WTC11 (cell line): Measurements from ENCODE around the gene SNX11. TPM values are rescaled to one million over a fixed set of nuclear protein-coding genes. Genes with fewer than 3 reads are reported as not detected.

Experiments
- ATAC-seq: fragments of 200-7000 bp; cut with Tn5 transposase; 2 replicates; pipeline ENCODE4 v1.10.0; 2021; ENCODE audit warnings: mild to moderate bottlenecking, moderate library complexity
- CTCF ChIA-PET: fragments of 300-600 bp; sonication (Branson Sonifier 250); formaldehyde crosslinking; loops from one replicate; lab custom pipeline; 2021; ENCODE audit warnings: antibody characterized with exemption; lab: Charles Lee
- POLR2A ChIA-PET: fragments of 350-600 bp; sonication (Branson Sonifier 250); formaldehyde crosslinking; loops from one replicate; lab custom pipeline; 2021; ENCODE audit warnings: antibody characterized with exemption; lab: Charles Lee
- DNase-seq: peaks from one replicate; pipeline ENCODE4 v3.0.0; 2021; ENCODE audit warnings: low spot score
- H3K27ac Mint-ChIP-seq: 2 replicates; pipeline ENCODE4 v1.8.0; 2021; ENCODE audit warnings: mixed read lengths
- H3K27me3 Mint-ChIP-seq: 2 replicates; pipeline ENCODE4 v1.8.0; 2021; ENCODE audit warnings: low read depth, mild to moderate bottlenecking, moderate library complexity, mixed read lengths
- H3K36me3 Mint-ChIP-seq: 2 replicates; pipeline ENCODE4 v1.8.0; 2021; ENCODE audit warnings: mixed read lengths
- H3K4me1 Mint-ChIP-seq: 2 replicates; pipeline ENCODE4 v1.8.0; 2022; ENCODE audit warnings: mixed read lengths
- H3K4me3 Mint-ChIP-seq: 2 replicates; pipeline ENCODE4 v1.8.0; 2021; ENCODE audit warnings: mild to moderate bottlenecking, moderate library complexity, mixed read lengths
- H3K9me3 Mint-ChIP-seq: 2 replicates; pipeline ENCODE4 v1.8.0; 2021; ENCODE audit warnings: mixed read lengths
- AFF4 ChIP-seq: sonication (generic); formaldehyde crosslinking; IDR thresholded peaks from 2 replicates; pipeline ENCODE4 v1.8.1; 2023; ENCODE audit warnings: mild to moderate bottlenecking, missing genetic modification reagents, borderline replicate concordance
- ARID4B ChIP-seq: sonication (generic); formaldehyde crosslinking; IDR thresholded peaks from 2 replicates; pipeline ENCODE4 v1.8.0; 2023; ENCODE audit warnings: missing genetic modification reagents, mild to moderate bottlenecking, borderline replicate concordance
- ATF3 ChIP-seq: sonication (generic); formaldehyde crosslinking; conservative IDR thresholded peaks from 2 replicates; pipeline ENCODE4 v1.8.1; 2022; ENCODE audit warnings: mild to moderate bottlenecking, missing genetic modification reagents
- CREM ChIP-seq: sonication (generic); formaldehyde crosslinking; IDR thresholded peaks from 2 replicates; pipeline ENCODE4 v1.8.1; 2022; ENCODE audit warnings: mild to moderate bottlenecking, missing genetic modification reagents, moderate library complexity
- E2F5 ChIP-seq: sonication (generic); formaldehyde crosslinking; IDR thresholded peaks from 2 replicates; pipeline ENCODE4 v1.8.1; 2022; ENCODE audit warnings: mild to moderate bottlenecking, moderate library complexity, missing genetic modification reagents
- FOXJ3 ChIP-seq: sonication (generic); formaldehyde crosslinking; IDR thresholded peaks from 2 replicates; pipeline ENCODE4 v1.9.0; 2021; ENCODE audit warnings: missing genetic modification reagents, mild to moderate bottlenecking, borderline replicate concordance
- GTF2I ChIP-seq: fragments of 250-450 bp; sonication (Bioruptor Pico); conservative IDR thresholded peaks from 2 replicates; pipeline ENCODE4 v1.4.0; 2021; ENCODE audit warnings: mild to moderate bottlenecking
- JAZF1 ChIP-seq: fragments of 250-450 bp; sonication (Bioruptor Pico); IDR thresholded peaks from 2 replicates; pipeline ENCODE4 v1.9.0; 2021; ENCODE audit warnings: moderate library complexity, mild to moderate bottlenecking, inconsistent platforms
- OVOL2 ChIP-seq: fragments of 250-450 bp; sonication (Bioruptor Pico); IDR thresholded peaks from 2 replicates; pipeline ENCODE4 v1.9.0; 2021; ENCODE audit warnings: mild to moderate bottlenecking, borderline replicate concordance
- RORB ChIP-seq: fragments of 250-450 bp; sonication (Bioruptor Pico); IDR thresholded peaks from 2 replicates; pipeline ENCODE4 v1.9.0; 2021; ENCODE audit warnings: mild to moderate bottlenecking
- SMAD3 ChIP-seq: sonication (generic); formaldehyde crosslinking; IDR thresholded peaks from 2 replicates; pipeline ENCODE4 v1.8.0; 2022; ENCODE audit warnings: missing genetic modification reagents, mild to moderate bottlenecking, borderline replicate concordance
- SOX15 ChIP-seq: fragments of 250-450 bp; sonication (Bioruptor Pico); IDR thresholded peaks from 2 replicates; pipeline ENCODE4 v1.9.0; 2021; ENCODE audit warnings: mild to moderate bottlenecking
- TP53 ChIP-seq: sonication (generic); formaldehyde crosslinking; IDR thresholded peaks from 2 replicates; pipeline ENCODE4 v1.8.1; 2023; ENCODE audit warnings: mild to moderate bottlenecking, missing genetic modification reagents
- ZBTB43 ChIP-seq: sonication (generic); formaldehyde crosslinking; IDR thresholded peaks from 2 replicates; pipeline ENCODE4 v1.8.1; 2023; ENCODE audit warnings: mild to moderate bottlenecking, missing genetic modification reagents
- ZNF317 ChIP-seq: sonication (generic); formaldehyde crosslinking; IDR thresholded peaks from 2 replicates; pipeline ENCODE4 v1.8.1; 2023; ENCODE audit warnings: low read depth, mild to moderate bottlenecking, moderate library complexity, missing genetic modification reagents, borderline replicate concordance
- ZNF671 ChIP-seq: fragments of 250-450 bp; sonication (Bioruptor Pico); IDR thresholded peaks from 2 replicates; pipeline ENCODE4 v1.8.0; 2021; ENCODE audit warnings: mild to moderate bottlenecking
- total RNA-seq: library from RNA; stranded (reverse); gene quantifications from 3 replicates; pipeline ENCODE4 v1.2.3, GENCODE V29; 2021
- TF ChIP-seq, protein P1 (sequence below): sonication (generic); formaldehyde crosslinking; IDR thresholded peaks from 2 replicates; pipeline ENCODE4 v1.8.0; 2023; ENCODE audit warnings: missing genetic modification reagents
- TF ChIP-seq, protein P2 (sequence below): fragments of 200-600 bp; IDR thresholded peaks from 2 replicates; pipeline ENCODE4 v1.8.0; 2022; ENCODE audit warnings: antibody characterized with exemption

SNX11 gene
- total RNA-seq, 1 experiment from 2014 or later, result 24.5 TPM

- ChIA-PET CTCF (interaction anchor here (1.1 to 2.4 kb wide), 3 partner anchors 20 to 42 kb away, joined by 4 to 6 read pairs (median 6); no protein-coding TSS in a partner anchor), POLR2A (interaction anchor here (0.7 kb wide), 1 partner anchor 15 kb away, joined by 4 read pairs; no protein-coding TSS in a partner anchor)
- Mint-ChIP-seq H3K27me3 (peaks cover 3% of the 10 kb centered on the region; the same call in 1 of the 2 replicates), H3K36me3 (peaks cover 17% of the 10 kb centered on the region), H3K4me1 (peaks cover 11% of the 10 kb centered on the region), H3K9me3 (no peaks in the 10 kb centered on the region), H3K27ac (peak overlapping the region; percentile 68), H3K4me3 (no peak overlapping the region)
- no peak for ATAC-seq
- TF ChIP-seq ATF3 (CRISPR knock-in tag) (no peak), TP53 (CRISPR knock-in tag) (no peak), RORB (CRISPR knock-in tag) (no peak), JAZF1 (CRISPR knock-in tag) (no peak), SMAD3 (CRISPR knock-in tag) (no peak), E2F5 (CRISPR knock-in tag) (no peak)
- DNase-seq, result no peak
Measured at GRCh38 chr17:48110761-48111160, 3.2 kb downstream of the SNX11 start.

DNA sequence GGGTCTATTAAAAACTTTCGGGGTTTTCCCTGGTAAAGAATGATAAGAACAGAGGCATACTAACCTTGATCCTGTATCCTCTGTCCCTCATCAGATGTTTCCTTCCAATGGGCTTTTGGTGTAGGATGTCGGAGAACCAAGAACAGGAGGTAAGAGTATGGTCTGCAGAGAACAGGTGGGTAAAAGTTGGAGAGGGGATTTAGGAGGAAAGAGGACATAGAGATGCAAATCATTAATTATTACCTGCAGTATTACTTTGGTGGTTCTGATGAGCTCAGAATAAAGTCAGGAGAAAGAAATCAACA, 4.3 kb downstream of the SNX11 start:
- H3K27me3 Mint-ChIP-seq, result no peaks in the 10 kb centered on the region
- H3K9me3 Mint-ChIP-seq, result no peaks in the 10 kb centered on the region
- ATAC-seq (no peak), DNase-seq (no peak)
- POLR2A ChIA-PET, result no interaction called here
- CTCF ChIA-PET, result interaction anchor here (0.6 to 2.4 kb wide), 2 partner anchors 15 to 44 kb away, joined by 3 to 6 read pairs; no protein-coding TSS in a partner anchor
- H3K27ac Mint-ChIP-seq, result peak overlapping the region; percentile 41; the same call in 1 of the 2 replicates
- H3K36me3 Mint-ChIP-seq, result peaks cover 19% of the 10 kb centered on the region
- TF ChIP-seq SOX15, result no peak
- no peak for TF ChIP-seq AFF4
- TF ChIP-seq OVOL2, result no peak
- TF ChIP-seq FOXJ3 (CRISPR knock-in tag), result no peak
- no peak for TF ChIP-seq ARID4B (CRISPR knock-in tag)
- TF ChIP-seq, protein P1, sequence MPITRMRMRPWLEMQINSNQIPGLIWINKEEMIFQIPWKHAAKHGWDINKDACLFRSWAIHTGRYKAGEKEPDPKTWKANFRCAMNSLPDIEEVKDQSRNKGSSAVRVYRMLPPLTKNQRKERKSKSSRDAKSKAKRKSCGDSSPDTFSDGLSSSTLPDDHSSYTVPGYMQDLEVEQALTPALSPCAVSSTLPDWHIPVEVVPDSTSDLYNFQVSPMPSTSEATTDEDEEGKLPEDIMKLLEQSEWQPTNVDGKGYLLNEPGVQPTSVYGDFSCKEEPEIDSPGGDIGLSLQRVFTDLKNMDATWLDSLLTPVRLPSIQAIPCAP (CRISPR knock-in tag), result no peak
- TF ChIP-seq ZNF317 (CRISPR knock-in tag), result no peak
- TF ChIP-seq ZNF671, result no peak
- no peak for TF ChIP-seq CREM
- no peak for TF ChIP-seq TP53 (CRISPR knock-in tag)
- no peak for TF ChIP-seq JAZF1 (CRISPR knock-in tag)
- no peak for TF ChIP-seq ZBTB43
- TF ChIP-seq GTF2I, result no peak
- TF ChIP-seq, protein P2, sequence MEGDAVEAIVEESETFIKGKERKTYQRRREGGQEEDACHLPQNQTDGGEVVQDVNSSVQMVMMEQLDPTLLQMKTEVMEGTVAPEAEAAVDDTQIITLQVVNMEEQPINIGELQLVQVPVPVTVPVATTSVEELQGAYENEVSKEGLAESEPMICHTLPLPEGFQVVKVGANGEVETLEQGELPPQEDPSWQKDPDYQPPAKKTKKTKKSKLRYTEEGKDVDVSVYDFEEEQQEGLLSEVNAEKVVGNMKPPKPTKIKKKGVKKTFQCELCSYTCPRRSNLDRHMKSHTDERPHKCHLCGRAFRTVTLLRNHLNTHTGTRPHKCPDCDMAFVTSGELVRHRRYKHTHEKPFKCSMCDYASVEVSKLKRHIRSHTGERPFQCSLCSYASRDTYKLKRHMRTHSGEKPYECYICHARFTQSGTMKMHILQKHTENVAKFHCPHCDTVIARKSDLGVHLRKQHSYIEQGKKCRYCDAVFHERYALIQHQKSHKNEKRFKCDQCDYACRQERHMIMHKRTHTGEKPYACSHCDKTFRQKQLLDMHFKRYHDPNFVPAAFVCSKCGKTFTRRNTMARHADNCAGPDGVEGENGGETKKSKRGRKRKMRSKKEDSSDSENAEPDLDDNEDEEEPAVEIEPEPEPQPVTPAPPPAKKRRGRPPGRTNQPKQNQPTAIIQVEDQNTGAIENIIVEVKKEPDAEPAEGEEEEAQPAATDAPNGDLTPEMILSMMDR, result no peak
- H3K4me1 Mint-ChIP-seq, result peaks cover 11% of the 10 kb centered on the region
- no peak overlapping the region for H3K4me3 Mint-ChIP-seq
